NCI-H146 treated with DMSO at 0.1 percent for 48 hours (cell line): ENCODE measurements around the gene PDE10A.
"Not testable (repeated sequence)": the region's sequence is repeated elsewhere in the genome, so short reads cannot be mapped to it uniquely, and the experiment has no call there.

ENCODE experiments used
- DNase-seq: peaks from one replicate; lab custom pipeline; 2025; ENCODE audit not compliant: unreplicated experiment; lab: John Stamatoyannopoulos, UW

The PDE10A gene

GRCh38 chr6:165558097-165558496 lies 104.9 kb downstream of the PDE10A start:
- DNase-seq: not testable (repeated sequence)

GRCh38 chr6:165557674-165558073 lies 105.4 kb downstream of the PDE10A start:
- DNase-seq: no peak

- DNase-seq: no peak
Observed at GRCh38 chr6:165556116-165556843, 106.8 kb downstream of the PDE10A start.

GRCh38 chr6:165554644-165555043 lies 108.4 kb downstream of the PDE10A start:
- not testable (repeated sequence) for DNase-seq

GRCh38 chr6:165552248-165552736 lies 110.7 kb downstream of the PDE10A start:
- DNase-seq: no peak

- DNase-seq: no peak
Observed at GRCh38 chr6:165551828-165552227, 111.2 kb downstream of the PDE10A start.

- DNase-seq: no peak
Observed at GRCh38 chr6:165548450-165548849, 114.6 kb downstream of the PDE10A start.

GRCh38 chr6:165545806-165546205 lies 117.2 kb downstream of the PDE10A start:
- DNase-seq: no peak

- DNase-seq: no peak
Observed at GRCh38 chr6:165543781-165544180, 119.3 kb downstream of the PDE10A start.

- DNase-seq: no peak
Observed at GRCh38 chr6:165536911-165537310, 126.1 kb downstream of the PDE10A start.

GRCh38 chr6:165519316-165519715 lies 143.7 kb downstream of the PDE10A start:
- no peak for DNase-seq

GRCh38 chr6:165515963-165516624 lies 146.9 kb downstream of the PDE10A start:
- DNase-seq: no peak

GRCh38 chr6:165514621-165515020 lies 148.4 kb downstream of the PDE10A start:
- no peak for DNase-seq

GRCh38 chr6:165511807-165512206 lies 151.2 kb downstream of the PDE10A start:
- no peak for DNase-seq

GRCh38 chr6:165508321-165508869 lies 154.6 kb downstream of the PDE10A start:
- DNase-seq: no peak

- no peak for DNase-seq
Observed at GRCh38 chr6:165506657-165507056, 156.4 kb downstream of the PDE10A start.

GRCh38 chr6:165500214-165500907 lies 162.7 kb downstream of the PDE10A start:
- not testable (repeated sequence) for DNase-seq

- DNase-seq: no peak
Observed at GRCh38 chr6:165497472-165497871, 165.6 kb downstream of the PDE10A start.

GRCh38 chr6:165488624-165489295 lies 174.3 kb downstream of the PDE10A start:
- no peak for DNase-seq

GRCh38 chr6:165487950-165488349 lies 175.1 kb downstream of the PDE10A start:
- no peak for DNase-seq

- DNase-seq: no peak
Observed at GRCh38 chr6:165487347-165487746, 175.7 kb downstream of the PDE10A start.
